HepG2 (cell line): ENCODE results near the gene PSMA7. TPM values are rescaled to one million over a fixed set of nuclear protein-coding genes. Genes with fewer than 3 reads are reported as not detected.

ENCODE experiments used
- AGO2 ChIP-seq: fragments of 200-400 bp; formaldehyde crosslinking; optimal IDR thresholded peaks from 2 replicates; pipeline ENCODE3; 2017; ENCODE audit warnings: mild to moderate bottlenecking, low read depth, low read length, moderate library complexity
- ARID3A ChIP-seq: IDR thresholded peaks from 2 replicates; pipeline ENCODE4 v1.6.1; 2012; ENCODE audit warnings: low read depth, low read length, improper control_type of control experiment
- BORCS8-MEF2B ChIP-seq: sonication (generic); formaldehyde crosslinking; IDR thresholded peaks from 2 replicates; pipeline ENCODE4 v1.8.0; 2022; ENCODE audit warnings: mild to moderate bottlenecking, missing genetic modification reagents
- CBFB ChIP-seq: sonication (generic); formaldehyde crosslinking; IDR thresholded peaks from 2 replicates; pipeline ENCODE4 v1.4.0; 2020; ENCODE audit warnings: missing genetic modification reagents
- KLF16 ChIP-seq, 2 experiments: sonication (generic) in 1 of 2; formaldehyde crosslinking in 1 of 2; IDR thresholded peaks; 2 replicates each; pipeline versions ENCODE4 v1.6.1 to v1.8.0; 2016 to 2023; ENCODE audit warnings: missing genetic modification reagents in 2 of 2, missing compliant biosample characterization in 1 of 2
- MTA1 ChIP-seq: sonication (generic); formaldehyde crosslinking; IDR thresholded peaks from 2 replicates; pipeline ENCODE4 v1.4.0; 2020; ENCODE audit warnings: missing genetic modification reagents, mild to moderate bottlenecking, borderline replicate concordance
- NFIC ChIP-seq: IDR thresholded peaks from 2 replicates; pipeline ENCODE4 v1.6.1; 2012; ENCODE audit warnings: mild to moderate bottlenecking, low read length, inconsistent platforms
- TBL1XR1 ChIP-seq: fragments of 150-350 bp; IDR thresholded peaks from 2 replicates; pipeline ENCODE4 v1.6.1; 2014; ENCODE audit warnings: borderline replicate concordance, low read length; ENCODE audit not compliant: partially characterized antibody
- TP53 ChIP-seq: sonication (generic); formaldehyde crosslinking; conservative IDR thresholded peaks from 2 replicates; pipeline ENCODE4 v1.4.0; 2020; ENCODE audit warnings: missing genetic modification reagents
- ZBTB25 ChIP-seq: IDR thresholded peaks from 2 replicates; pipeline ENCODE4 v1.6.1; 2018; ENCODE audit warnings: missing genetic modification reagents
- ZBTB43 ChIP-seq: sonication (generic); formaldehyde crosslinking; conservative IDR thresholded peaks from 2 replicates; pipeline ENCODE4 v1.4.0; 2020; ENCODE audit warnings: missing genetic modification reagents
- ZBTB7B ChIP-seq: sonication (generic); formaldehyde crosslinking; IDR thresholded peaks from 2 replicates; pipeline ENCODE4 v1.4.0; 2020; ENCODE audit warnings: missing genetic modification reagents
- ZFP37 ChIP-seq: sonication (generic); formaldehyde crosslinking; IDR thresholded peaks from 2 replicates; pipeline ENCODE4 v1.4.0; 2020; ENCODE audit warnings: missing genetic modification reagents, borderline replicate concordance
- ZFP82 ChIP-seq: sonication (generic); formaldehyde crosslinking; IDR thresholded peaks from 2 replicates; pipeline ENCODE4 v1.5.1; 2020; ENCODE audit warnings: mild to moderate bottlenecking, missing genetic modification reagents, borderline replicate concordance
- ZKSCAN5 ChIP-seq: sonication (generic); formaldehyde crosslinking; IDR thresholded peaks from 2 replicates; pipeline ENCODE4 v1.5.1; 2020; ENCODE audit warnings: mild to moderate bottlenecking, missing genetic modification reagents
- ZNF414 ChIP-seq: sonication (generic); formaldehyde crosslinking; IDR thresholded peaks from 2 replicates; pipeline ENCODE4 v1.5.0; 2020; ENCODE audit warnings: missing genetic modification reagents
- ZNF577 ChIP-seq: sonication (generic); formaldehyde crosslinking; IDR thresholded peaks from 2 replicates; pipeline ENCODE4 v1.4.0; 2020; ENCODE audit warnings: mild to moderate bottlenecking, low read depth, missing genetic modification reagents, borderline replicate concordance
- ZNF710 ChIP-seq: sonication (generic); formaldehyde crosslinking; IDR thresholded peaks from 2 replicates; pipeline ENCODE4 v1.5.0; 2020; ENCODE audit warnings: mild to moderate bottlenecking, missing genetic modification reagents, borderline replicate concordance
- ZNF784 ChIP-seq: sonication (generic); formaldehyde crosslinking; IDR thresholded peaks from 2 replicates; pipeline ENCODE4 v1.5.1; 2020; ENCODE audit warnings: missing genetic modification reagents, mild to moderate bottlenecking, borderline replicate concordance
- polyA plus RNA-seq, 8 experiments: library from polyadenylated mRNA; depleted of rRNA in 3 of 8; stranded (reverse) in 7 of 8; unstranded in 1 of 8; fragments of >200 nt; fragmentation: Illumina TruSeq in 4 of 8; extraction: Trizol in 4 of 8; gene quantifications; 2 replicates each; pipeline versions ENCODE4 v1.2.1 to v1.2.3, GENCODE V29; 2011 to 2016; ENCODE audit warnings: low read depth in 4 of 8, missing spikeins in 1 of 8, mixed read lengths in 1 of 8; ENCODE audit not compliant: insufficient read depth in 1 of 8
- total RNA-seq, 5 experiments: library from RNA; depleted of rRNA; stranded (reverse); fragments of >200 nt; fragmentation: Illumina TruSeq; extraction: Trizol; gene quantifications; 2 replicates each; pipeline ENCODE4 v1.2.3, GENCODE V29; 2016; ENCODE audit warnings: low read depth in 1 of 5

PSMA7 gene
- total and polyA plus RNA-seq, 2 of the 13 experiments (the other 11 are each of a cell fraction or from before 2014, with no cell fraction given): 531 to 631 TPM

GRCh38 chr20:62121776-62122653 lies 21.2 kb downstream of the PSMA7 start, which contains the start of gene LSM14B (continued):
- TF ChIP-seq KLF16 (CRISPR knock-in tag; IDR thresholded peaks at IDR 0.05) (no peak), ZBTB7B (CRISPR knock-in tag) (peak; percentile 64; the same call in 1 of the 2 replicates), BORCS8-MEF2B (CRISPR knock-in tag) (peak; percentile 89), TBL1XR1 (peak; percentile 24), ZBTB25 (peak; percentile 13; the same call in 1 of the 2 replicates), ZFP37 (CRISPR knock-in tag) (no peak), TP53 (CRISPR knock-in tag) (no peak), ARID3A (peak; percentile 22; the same call in 1 of the 2 replicates), ZNF577 (CRISPR knock-in tag) (no peak), MTA1 (CRISPR knock-in tag) (peak; percentile 84; the same call in 1 of the 2 replicates), ZBTB43 (CRISPR knock-in tag) (peak; percentile 97), CBFB (CRISPR knock-in tag) (peak; percentile 96), NFIC (peak; percentile 40; the same call in 1 of the 2 replicates), ZNF414 (peak; percentile 27; the same call in 1 of the 2 replicates), ZKSCAN5 (CRISPR knock-in tag) (no peak), ZNF784 (CRISPR knock-in tag) (peak; percentile 8; the same call in 1 of the 2 replicates), ZNF710 (CRISPR knock-in tag) (peak; percentile 20; the same call in 1 of the 2 replicates), AGO2 (peak; percentile 76), ZFP82 (CRISPR knock-in tag) (peak; percentile 97)
